Measurements from ENCODE around the gene PROSER2.

PROSER2 gene

DNA sequence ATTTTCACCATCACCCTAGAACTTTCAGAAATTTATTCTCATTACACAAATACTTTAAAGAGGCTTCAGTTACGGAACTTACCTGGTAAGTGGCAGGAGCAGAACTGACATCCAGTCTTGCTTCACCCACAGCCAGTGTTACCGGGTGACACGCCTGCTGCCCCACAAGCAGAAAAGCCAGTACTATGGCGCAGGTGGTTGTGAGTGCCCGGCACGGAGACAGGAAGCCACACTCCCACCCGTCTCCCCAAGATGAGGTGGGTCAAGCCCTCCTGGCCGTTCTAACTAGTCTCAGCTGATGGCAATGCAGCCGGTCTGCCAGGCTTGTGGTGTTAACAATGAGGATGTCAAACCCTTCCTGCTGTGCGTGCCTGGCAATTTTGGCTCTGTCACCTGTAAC is 86.9 kb downstream of the PROSER2 start:
- in situ Hi-C loops (cut with MboI; ENCODE audit: low sequenced_read_pairs): no loop called here

DNA sequence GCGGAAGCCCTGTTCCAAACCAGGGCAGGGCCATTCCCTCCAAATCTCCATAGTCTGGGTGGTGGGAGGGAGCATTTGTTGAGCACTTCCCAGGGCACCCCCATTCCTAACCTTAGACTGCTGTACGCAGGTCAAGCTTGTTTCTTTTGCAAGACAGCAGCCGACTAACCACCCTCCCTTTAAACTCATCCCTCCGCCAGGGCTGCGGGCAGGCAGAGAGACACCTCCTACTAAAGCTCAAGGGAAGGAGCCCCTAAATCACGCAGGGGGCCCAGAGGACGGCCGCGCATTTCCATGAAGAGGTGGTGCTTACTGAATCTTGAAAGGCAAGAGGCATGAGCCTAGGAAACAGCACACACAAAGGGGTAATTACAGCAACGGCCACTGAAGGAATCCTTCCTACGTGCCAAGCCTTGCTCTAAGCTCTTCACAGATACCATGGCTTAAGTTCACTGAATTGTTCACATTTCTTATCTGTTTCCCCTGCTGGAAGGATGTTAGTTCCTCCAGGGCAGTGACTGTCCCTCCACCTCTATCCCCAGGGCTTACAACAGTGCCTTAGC is 90.0 kb downstream of the PROSER2 start:
- H3K4me1 ChIP-seq: no peaks in the 10 kb centered on the region
- no peak overlapping the region for H3K4me3 ChIP-seq
- in situ Hi-C loops (cut with MboI; ENCODE audit: low sequenced_read_pairs): no loop called here
- DNase-seq (ENCODE audit: low spot score in 2 of 2): no peak
- no peaks in the 10 kb centered on the region for H3K9me3 ChIP-seq
- H3K27me3 ChIP-seq (ENCODE audit: low read depth): no peaks in the 10 kb centered on the region
- no peaks in the 10 kb centered on the region for H3K36me3 ChIP-seq (replicated peaks)

More for the DNA sequence above, 86.9 kb downstream of the PROSER2 start:
- no peaks in the 10 kb centered on the region for H3K27me3 ChIP-seq (ENCODE audit: low read depth)
- H3K9me3 ChIP-seq: no peaks in the 10 kb centered on the region
- no peak overlapping the region for H3K4me3 ChIP-seq
- no peaks in the 10 kb centered on the region for H3K36me3 ChIP-seq (replicated peaks)
- no peaks in the 10 kb centered on the region for H3K4me1 ChIP-seq
- no peak for DNase-seq (ENCODE audit: low spot score in 2 of 2)

DNA sequence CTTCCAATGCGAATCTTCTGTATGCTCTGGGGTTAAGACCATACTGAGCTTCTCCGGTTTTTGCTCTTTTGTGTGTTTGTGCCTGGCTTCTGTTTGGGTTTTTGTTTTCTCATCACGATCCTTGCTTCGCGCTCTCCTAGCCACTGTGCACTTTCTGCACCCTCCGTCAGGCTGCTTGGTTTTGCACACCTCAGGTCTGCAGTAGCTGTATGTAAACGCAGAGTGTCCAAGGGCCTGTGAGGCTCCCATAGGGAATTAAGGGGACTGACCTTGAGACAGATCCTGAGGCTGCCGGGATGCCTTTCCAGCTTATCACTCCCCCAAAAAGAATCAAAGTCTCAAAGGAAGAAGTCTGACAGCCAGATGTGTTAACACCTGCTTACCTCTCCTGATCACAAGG is 95.2 kb downstream of the PROSER2 start:
- in situ Hi-C loops (cut with MboI; ENCODE audit: low sequenced_read_pairs): no loop called here
- peaks cover 18% of the 10 kb centered on the region for H3K36me3 ChIP-seq (replicated peaks)
- H3K4me3 ChIP-seq: no peak overlapping the region
- no peaks in the 10 kb centered on the region for H3K9me3 ChIP-seq
- no peaks in the 10 kb centered on the region for H3K27me3 ChIP-seq (ENCODE audit: low read depth)
- no peak for DNase-seq (ENCODE audit: low spot score in 2 of 2)
- no peaks in the 10 kb centered on the region for H3K4me1 ChIP-seq

GRCh38 chr10:11919271-11919670 is 96.1 kb downstream of the PROSER2 start:
- Histone ChIP-seq H3K4me1 (no peaks in the 10 kb centered on the region), H3K9me3 (no peaks in the 10 kb centered on the region), H3K36me3 (replicated peaks) (peaks cover 18% of the 10 kb centered on the region), H3K27me3 (ENCODE audit: low read depth) (no peaks in the 10 kb centered on the region), H3K4me3 (no peak overlapping the region)
- in situ Hi-C loops (cut with MboI; ENCODE audit: low sequenced_read_pairs): no loop called here
- no peak for DNase-seq (ENCODE audit: low spot score in 2 of 2)

Data from HAP-1 (cell line).